Astrocyte (in vitro differentiated cells and primary cell): ENCODE data around the gene TMEM175. TPM values are rescaled to one million over a fixed set of nuclear protein-coding genes. Genes with fewer than 3 reads are reported as not detected.

Experiments
- DNase-seq: peaks from one replicate; pipeline ENCODE4 v3.0.0-alpha.2; 2010; ENCODE audit warnings: low read depth
- FAIRE-seq: peaks from 2 replicates; lab custom pipeline; 2011; peaks lifted over from hg19 to GRCh38; lab: Jason Lieb, UNC
- H2AFZ ChIP-seq: 2 replicates; pipeline ENCODE4 v1.6.0; 2012; ENCODE audit warnings: low read depth, low read length, inconsistent platforms
- H3K27ac ChIP-seq: 2 replicates; pipeline ENCODE4 v1.5.1; 2011; ENCODE audit warnings: low read depth, low read length, inconsistent platforms
- H3K27me3 ChIP-seq: 2 replicates; pipeline ENCODE4 v1.6.0; 2011; ENCODE audit warnings: low read length, inconsistent platforms; ENCODE audit not compliant: insufficient read depth
- H3K36me3 ChIP-seq: 2 replicates; pipeline ENCODE4 v1.5.1; 2011; ENCODE audit warnings: low read length, inconsistent platforms; ENCODE audit not compliant: insufficient read depth
- H3K4me1 ChIP-seq: 2 replicates; pipeline ENCODE4 v1.5.1; 2011; ENCODE audit warnings: low read length, inconsistent platforms; ENCODE audit not compliant: insufficient read depth
- H3K4me2 ChIP-seq: 2 replicates; pipeline ENCODE4 v1.6.0; 2012; ENCODE audit warnings: low read length, inconsistent platforms
- H3K4me3 ChIP-seq: 2 replicates; pipeline ENCODE4 v1.5.1; 2011; ENCODE audit warnings: low read depth, mild to moderate bottlenecking, low read length, inconsistent platforms; ENCODE audit not compliant: insufficient read depth
- H3K79me2 ChIP-seq: 2 replicates; pipeline ENCODE4 v1.6.0; 2012; ENCODE audit warnings: mild to moderate bottlenecking, low read length, inconsistent platforms; ENCODE audit not compliant: insufficient read depth
- H3K9ac ChIP-seq: 2 replicates; pipeline ENCODE4 v1.6.0; 2012; ENCODE audit warnings: mild to moderate bottlenecking, low read length, inconsistent platforms
- H3K9me3 ChIP-seq: 2 replicates; pipeline ENCODE4 v1.5.1; 2012; ENCODE audit warnings: low read depth, mild to moderate bottlenecking, low read length, inconsistent platforms; ENCODE audit not compliant: insufficient read depth
- H4K20me1 ChIP-seq: 2 replicates; pipeline ENCODE4 v1.6.0; 2012; ENCODE audit warnings: low read length, inconsistent platforms; ENCODE audit not compliant: insufficient read depth
- H3K27ac Mint-ChIP-seq: one replicate; pipeline ENCODE4 v1.8.0; 2021; ENCODE audit warnings: mild to moderate bottlenecking, mixed read lengths; ENCODE audit not compliant: unreplicated experiment
- H3K27me3 Mint-ChIP-seq: one replicate; pipeline ENCODE4 v1.8.0; 2021; ENCODE audit warnings: low read depth, mixed read lengths; ENCODE audit not compliant: unreplicated experiment
- H3K36me3 Mint-ChIP-seq: one replicate; pipeline ENCODE4 v1.8.0; 2021; ENCODE audit warnings: low read depth, mixed read lengths; ENCODE audit not compliant: unreplicated experiment
- H3K4me1 Mint-ChIP-seq: one replicate; pipeline ENCODE4 v1.8.0; 2021; ENCODE audit warnings: low read depth, mixed read lengths; ENCODE audit not compliant: unreplicated experiment
- H3K4me3 Mint-ChIP-seq: one replicate; pipeline ENCODE4 v1.8.0; 2021; ENCODE audit warnings: mild to moderate bottlenecking, moderate library complexity, mixed read lengths; ENCODE audit not compliant: unreplicated experiment
- H3K9me3 Mint-ChIP-seq: one replicate; pipeline ENCODE4 v1.8.0; 2021; ENCODE audit warnings: mild to moderate bottlenecking, mixed read lengths; ENCODE audit not compliant: unreplicated experiment
- EZH2 ChIP-seq: IDR thresholded peaks from 2 replicates; pipeline ENCODE4 v1.6.1; 2012; ENCODE audit warnings: mild to moderate bottlenecking, low read length, inconsistent platforms; ENCODE audit not compliant: insufficient read depth
- total RNA-seq: library from RNA; stranded (reverse); gene quantifications from 2 replicates; pipeline ENCODE4 v1.2.1, GENCODE V29; 2021
- TF ChIP-seq, protein P1 (sequence below): IDR thresholded peaks from 2 replicates; pipeline ENCODE4 v1.5.1; 2011; ENCODE audit warnings: low read depth, mild to moderate bottlenecking, inconsistent platforms, low read length, moderate library complexity; ENCODE audit not compliant: insufficient read depth

TMEM175 gene
- total RNA-seq, 1 donor from 2014 or later = 22.1 TPM

DNA sequence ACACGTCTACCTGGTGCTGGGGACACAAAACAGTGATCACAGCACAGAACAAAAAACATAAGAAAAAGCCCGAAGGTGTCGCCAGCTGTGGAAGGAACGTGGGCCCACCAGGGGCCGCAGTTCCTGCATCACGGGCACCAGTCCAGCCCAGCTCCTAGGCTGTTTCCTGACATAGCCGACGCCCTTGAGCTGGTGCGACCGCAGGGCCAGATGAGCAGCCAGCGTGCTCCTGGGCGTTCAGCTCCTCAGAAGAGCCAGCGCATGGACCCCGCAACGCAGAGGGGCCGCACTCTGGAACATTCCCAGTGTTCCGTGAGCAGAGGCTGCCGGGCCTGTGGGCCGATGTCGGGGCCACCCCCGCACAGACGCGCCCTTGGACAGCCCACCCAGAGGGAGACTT, 44.2 kb upstream of the TMEM175 start:
- DNase-seq (no peak), FAIRE-seq (no peak)
- no peaks in the 10 kb centered on the region for H3K79me2 ChIP-seq
- no peaks in the 10 kb centered on the region for H3K27me3 ChIP-seq
- peaks cover 3% of the 10 kb centered on the region for H3K36me3 ChIP-seq
- peaks cover 24% of the 10 kb centered on the region for H4K20me1 ChIP-seq
- H3K4me3 Mint-ChIP-seq = no peak overlapping the region
- no peak overlapping the region for H3K27ac Mint-ChIP-seq
- no peak overlapping the region for H3K9ac ChIP-seq
- no peak for TF ChIP-seq EZH2
- TF ChIP-seq, protein P1, sequence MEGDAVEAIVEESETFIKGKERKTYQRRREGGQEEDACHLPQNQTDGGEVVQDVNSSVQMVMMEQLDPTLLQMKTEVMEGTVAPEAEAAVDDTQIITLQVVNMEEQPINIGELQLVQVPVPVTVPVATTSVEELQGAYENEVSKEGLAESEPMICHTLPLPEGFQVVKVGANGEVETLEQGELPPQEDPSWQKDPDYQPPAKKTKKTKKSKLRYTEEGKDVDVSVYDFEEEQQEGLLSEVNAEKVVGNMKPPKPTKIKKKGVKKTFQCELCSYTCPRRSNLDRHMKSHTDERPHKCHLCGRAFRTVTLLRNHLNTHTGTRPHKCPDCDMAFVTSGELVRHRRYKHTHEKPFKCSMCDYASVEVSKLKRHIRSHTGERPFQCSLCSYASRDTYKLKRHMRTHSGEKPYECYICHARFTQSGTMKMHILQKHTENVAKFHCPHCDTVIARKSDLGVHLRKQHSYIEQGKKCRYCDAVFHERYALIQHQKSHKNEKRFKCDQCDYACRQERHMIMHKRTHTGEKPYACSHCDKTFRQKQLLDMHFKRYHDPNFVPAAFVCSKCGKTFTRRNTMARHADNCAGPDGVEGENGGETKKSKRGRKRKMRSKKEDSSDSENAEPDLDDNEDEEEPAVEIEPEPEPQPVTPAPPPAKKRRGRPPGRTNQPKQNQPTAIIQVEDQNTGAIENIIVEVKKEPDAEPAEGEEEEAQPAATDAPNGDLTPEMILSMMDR = no peak
- H3K27ac ChIP-seq = no peak overlapping the region
- no peaks in the 10 kb centered on the region for H3K4me1 ChIP-seq
- H3K27me3 Mint-ChIP-seq = no peaks in the 10 kb centered on the region
- no peaks in the 10 kb centered on the region for H3K9me3 Mint-ChIP-seq
- no peak overlapping the region for H3K4me2 ChIP-seq
- H3K36me3 Mint-ChIP-seq = peaks cover 5% of the 10 kb centered on the region
- H3K9me3 ChIP-seq = no peaks in the 10 kb centered on the region
- no peaks in the 10 kb centered on the region for H3K4me1 Mint-ChIP-seq
- no peak overlapping the region for H2AFZ ChIP-seq
- no peak overlapping the region for H3K4me3 ChIP-seq

DNA sequence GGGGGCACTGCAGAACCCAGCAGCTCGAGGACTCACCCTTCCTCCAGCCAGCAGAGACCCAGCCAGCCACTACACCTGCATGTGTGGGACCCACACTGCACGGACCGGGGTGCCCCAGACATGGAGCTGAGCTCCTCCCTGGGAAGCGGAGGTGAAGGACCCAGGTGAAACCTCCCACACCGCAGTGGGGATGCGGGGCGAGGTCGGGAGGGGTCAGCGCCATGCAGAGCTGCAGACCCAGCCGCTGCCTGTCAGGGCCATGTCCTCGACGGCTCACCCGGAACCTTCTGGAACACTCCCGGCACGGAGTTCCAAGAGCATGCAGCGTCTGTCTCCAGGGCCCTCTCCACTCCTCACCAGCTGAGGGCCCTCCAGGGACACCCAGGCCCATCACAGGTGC, 42.7 kb upstream of the TMEM175 start:
- Mint-ChIP-seq H3K27ac (no peak overlapping the region), H3K27me3 (no peaks in the 10 kb centered on the region), H3K9me3 (no peaks in the 10 kb centered on the region), H3K4me1 (no peaks in the 10 kb centered on the region), H3K4me3 (no peak overlapping the region), H3K36me3 (peaks cover 5% of the 10 kb centered on the region)
- Histone ChIP-seq H3K9ac (no peak overlapping the region), H3K27me3 (no peaks in the 10 kb centered on the region), H3K4me2 (no peak overlapping the region), H3K36me3 (peaks cover 3% of the 10 kb centered on the region), H3K27ac (no peak overlapping the region), H4K20me1 (peaks cover 27% of the 10 kb centered on the region), H3K79me2 (no peaks in the 10 kb centered on the region), H2AFZ (no peak overlapping the region), H3K4me1 (no peaks in the 10 kb centered on the region), H3K9me3 (no peaks in the 10 kb centered on the region), H3K4me3 (no peak overlapping the region)
- no peak for DNase-seq
- FAIRE-seq = no peak
- TF ChIP-seq, protein P1 = no peak
- no peak for TF ChIP-seq EZH2

DNA sequence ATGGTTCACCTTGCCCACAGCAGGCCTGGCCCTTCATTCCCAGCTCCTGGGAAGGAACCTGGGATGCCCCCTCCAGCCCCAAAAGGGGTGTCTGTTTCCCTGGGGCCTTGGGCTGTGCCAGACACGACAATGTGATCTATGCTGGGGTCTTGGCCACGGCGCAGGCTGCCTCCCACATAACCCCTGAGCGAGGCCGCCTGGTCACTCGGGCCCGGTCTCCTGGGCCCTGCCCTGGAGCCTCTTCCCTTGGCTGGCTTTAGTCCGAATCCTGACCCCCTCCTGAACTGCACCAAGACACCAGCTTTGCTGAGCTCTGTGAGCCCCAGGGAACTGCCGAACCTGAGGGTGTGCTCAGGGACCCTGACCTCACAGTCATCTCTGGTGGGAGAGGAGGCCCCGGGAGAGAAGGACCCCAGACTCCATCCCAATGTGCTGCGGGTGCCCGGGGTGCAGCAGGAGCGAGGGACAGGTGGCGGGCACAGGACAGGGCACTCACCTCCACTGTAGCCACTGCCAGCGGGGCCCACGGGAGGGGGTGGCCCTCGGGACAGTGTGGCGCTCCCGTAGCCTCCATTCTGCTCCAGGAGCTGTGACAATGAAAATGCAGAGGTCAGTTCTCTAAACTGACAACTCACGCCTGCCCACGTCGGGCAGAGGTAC, 42.1 kb upstream of the TMEM175 start:
- no peak for DNase-seq
- no peaks in the 10 kb centered on the region for H3K27me3 Mint-ChIP-seq
- no peak overlapping the region for H3K4me3 ChIP-seq
- no peak overlapping the region for H3K4me3 Mint-ChIP-seq
- H4K20me1 ChIP-seq = peaks cover 25% of the 10 kb centered on the region
- no peaks in the 10 kb centered on the region for H3K4me1 ChIP-seq
- no peaks in the 10 kb centered on the region for H3K9me3 Mint-ChIP-seq
- H3K4me2 ChIP-seq = no peak overlapping the region
- no peaks in the 10 kb centered on the region for H3K27me3 ChIP-seq
- H3K36me3 Mint-ChIP-seq = peaks cover 5% of the 10 kb centered on the region
- no peak overlapping the region for H3K27ac ChIP-seq
- no peak overlapping the region for H3K9ac ChIP-seq
- H3K4me1 Mint-ChIP-seq = no peaks in the 10 kb centered on the region
- peaks cover 1% of the 10 kb centered on the region for H3K79me2 ChIP-seq
- H2AFZ ChIP-seq = no peak overlapping the region
- TF ChIP-seq, protein P1 = no peak
- TF ChIP-seq EZH2 = no peak
- no peaks in the 10 kb centered on the region for H3K9me3 ChIP-seq
- H3K27ac Mint-ChIP-seq = no peak overlapping the region
- peaks cover 6% of the 10 kb centered on the region for H3K36me3 ChIP-seq
- FAIRE-seq = no peak
